SKM-1 treated with dmso at 0.1 percent for 144 hours (cell line): ENCODE data around the gene IP6K3.

Experiments
- DNase-seq: peaks from one replicate; lab custom pipeline; 2025; ENCODE audit not compliant: unreplicated experiment; lab: John Stamatoyannopoulos, UW

Gene IP6K3

GRCh38 chr6:33761922-33762629, 15.4 kb upstream of the IP6K3 start:
- DNase-seq = peak; percentile 48

- DNase-seq = no peak
Measured at GRCh38 chr6:33761581-33761921, 14.8 kb upstream of the IP6K3 start.

DNA sequence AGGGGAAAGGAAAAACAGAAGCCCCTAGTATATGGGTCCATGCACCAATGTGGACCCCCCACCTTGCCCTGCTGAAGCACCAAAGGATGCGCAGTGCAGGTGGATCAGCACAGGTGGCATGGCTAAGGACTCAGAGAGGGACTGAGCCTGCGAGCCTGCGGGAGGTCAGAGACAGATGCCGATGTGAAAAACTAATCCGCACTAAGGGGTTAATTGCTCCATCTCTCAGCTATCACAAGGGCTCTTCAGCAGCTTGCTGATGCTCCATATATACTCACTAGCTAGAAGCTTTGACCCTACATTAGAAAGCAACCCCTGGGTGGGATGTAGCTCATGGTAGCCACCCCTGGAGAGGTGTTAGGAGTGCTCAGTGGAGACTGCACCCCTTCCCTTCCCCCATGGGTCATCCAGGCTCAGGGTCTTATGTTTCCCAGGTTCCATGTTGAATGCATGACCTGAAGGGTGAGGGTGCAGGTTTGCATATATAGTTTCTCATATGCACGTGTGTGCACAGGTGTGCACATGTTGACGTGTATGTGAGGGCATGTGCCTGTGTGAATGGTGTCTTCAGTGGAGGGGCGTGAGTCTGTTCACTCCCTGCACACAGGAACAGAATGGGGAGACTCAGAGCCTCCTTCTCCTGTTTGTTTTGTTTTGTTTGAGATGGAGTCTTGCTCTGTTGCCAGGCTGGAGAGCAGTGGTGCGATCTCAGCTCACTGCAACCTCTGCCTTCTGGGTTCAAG, 13.4 kb upstream of the IP6K3 start:
- no peak for DNase-seq

DNA sequence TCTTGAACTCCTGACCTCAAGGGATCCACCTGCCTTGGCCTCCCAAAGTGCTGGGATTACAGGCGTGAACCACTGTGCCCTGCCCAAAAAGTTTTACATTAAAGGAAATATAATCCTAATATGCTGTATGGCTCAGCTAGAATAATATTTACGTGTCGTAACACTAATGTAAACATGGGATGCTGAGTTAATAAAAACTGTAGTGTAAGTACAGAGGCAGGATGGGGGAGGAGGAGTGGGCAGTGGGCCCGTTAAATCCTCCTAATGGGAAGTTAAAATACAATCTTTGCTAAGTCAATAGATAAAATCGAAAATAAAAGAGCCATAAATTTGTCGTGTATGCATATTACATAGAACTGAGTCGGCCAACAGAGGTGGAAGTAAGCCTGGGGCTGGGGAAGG, 12.1 kb upstream of the IP6K3 start:
- no peak for DNase-seq

DNA sequence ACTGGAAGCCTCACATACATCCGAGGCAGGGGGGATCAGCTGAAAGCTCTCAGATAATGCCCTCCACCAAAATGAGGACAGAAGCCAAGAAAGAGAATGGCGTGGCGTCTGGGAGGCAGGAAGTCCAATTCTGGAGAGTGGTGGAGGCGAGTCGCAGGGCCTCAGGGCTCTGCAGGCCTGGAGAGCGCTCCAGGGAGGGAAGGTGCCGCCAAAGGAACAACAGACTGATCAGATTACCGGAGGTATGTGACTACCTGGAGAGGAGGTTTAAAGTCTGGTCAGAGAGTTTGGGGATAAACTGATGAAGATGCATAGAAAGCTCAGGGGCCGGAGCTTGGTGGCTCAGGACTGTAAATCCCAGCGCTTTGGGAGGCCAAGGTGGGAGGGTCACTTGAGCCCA, 11.2 kb upstream of the IP6K3 start:
- DNase-seq = no peak

- DNase-seq = no peak
Measured at GRCh38 chr6:33757113-33757512, 10.4 kb upstream of the IP6K3 start.

DNA sequence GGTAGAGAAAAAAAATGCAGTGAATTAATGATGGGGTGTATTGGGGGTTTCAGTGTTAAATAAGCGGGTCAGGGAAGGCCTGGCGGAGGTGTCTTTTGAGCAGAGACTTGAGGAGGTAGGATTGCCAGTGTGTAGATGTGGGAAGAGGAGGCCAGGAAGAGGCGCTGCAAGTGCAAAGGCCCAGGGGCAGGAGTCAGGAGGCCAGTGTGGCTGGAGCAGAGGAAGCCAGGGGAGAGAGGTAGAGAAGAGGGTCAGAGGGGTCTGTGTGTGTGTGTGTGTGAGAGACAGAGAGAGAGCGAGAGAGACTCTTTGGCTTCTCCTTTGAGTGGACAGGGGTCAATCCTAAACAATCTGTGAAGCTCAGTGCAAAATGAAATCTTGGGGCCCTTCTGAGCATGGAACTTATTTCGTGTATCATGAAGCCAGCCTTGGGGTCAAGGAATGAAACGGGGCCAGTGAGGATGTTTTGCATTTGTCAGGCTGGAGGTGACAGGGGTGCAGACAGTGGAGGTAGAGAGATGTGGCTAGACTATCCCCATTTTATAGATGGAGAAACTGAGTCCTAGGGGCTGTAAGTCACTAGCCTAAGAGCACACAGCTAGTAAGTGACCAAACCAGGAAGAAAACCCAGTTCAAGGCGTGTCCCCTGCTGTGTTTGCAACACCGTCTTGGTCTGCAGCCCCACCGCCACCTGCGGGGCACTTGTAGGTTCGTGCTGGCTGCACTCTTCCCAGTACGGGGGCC, 9.7 kb upstream of the IP6K3 start:
- no peak for DNase-seq

DNA sequence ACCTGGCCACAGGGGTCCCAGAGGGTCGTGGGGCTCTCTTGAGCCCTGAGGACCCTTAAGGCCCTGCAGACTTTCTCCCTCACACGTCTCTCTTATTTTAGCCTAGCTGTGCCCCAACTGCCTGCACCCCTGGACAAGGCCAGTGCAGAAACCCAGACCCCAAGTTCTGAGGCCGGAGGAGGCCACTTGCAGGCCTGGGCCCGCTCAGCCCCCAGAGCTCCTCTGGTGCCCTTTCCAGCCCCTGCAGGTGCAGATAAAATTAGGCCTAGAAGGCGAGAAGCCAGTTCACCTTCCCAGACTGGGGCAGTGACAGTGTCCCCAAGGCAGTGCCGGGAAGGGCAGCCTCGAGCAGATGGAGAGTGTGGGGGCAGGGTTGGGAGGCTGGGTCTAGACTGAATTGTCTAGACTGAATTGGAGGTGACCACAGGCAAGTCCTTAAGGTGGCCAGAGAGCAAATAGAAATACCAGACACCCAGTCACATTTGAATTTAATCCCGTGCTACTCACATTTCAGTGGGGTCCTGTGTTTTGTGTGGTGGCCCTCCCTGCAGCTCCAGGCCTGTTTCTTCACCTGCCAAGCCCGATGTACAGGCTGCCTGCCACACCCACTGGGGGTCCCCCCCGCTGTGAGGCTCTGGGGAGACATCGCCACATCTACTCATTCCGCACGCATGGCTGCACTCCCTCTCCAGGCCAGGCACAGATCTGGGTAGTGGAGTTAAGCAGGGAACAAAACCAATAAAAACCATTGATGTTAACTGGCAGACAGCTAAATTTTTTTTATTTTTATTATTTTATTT, 8.6 kb upstream of the IP6K3 start:
- DNase-seq = no peak

DNA sequence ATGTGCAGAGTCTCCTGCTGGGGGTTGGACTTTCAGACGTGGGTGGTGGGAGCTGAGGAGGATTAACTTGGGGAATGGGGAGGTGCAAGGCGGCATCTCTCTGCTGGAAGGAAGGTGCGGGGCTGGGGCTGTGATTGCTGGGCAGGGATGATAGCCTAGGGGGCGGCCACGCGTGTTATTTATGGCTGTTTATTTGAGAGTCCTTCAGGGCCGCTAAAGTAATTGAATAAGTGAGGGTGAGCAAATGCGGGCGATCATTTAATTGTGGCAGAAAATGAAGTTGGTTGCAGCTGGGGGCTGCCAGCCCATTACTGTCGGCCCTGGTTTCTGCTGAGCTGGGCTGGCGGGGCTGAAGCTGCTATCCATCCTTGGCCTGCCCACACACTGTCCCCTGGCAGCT, 7.5 kb upstream of the IP6K3 start:
- DNase-seq = no peak

- no peak for DNase-seq
Measured at GRCh38 chr6:33752646-33753015, 5.9 kb upstream of the IP6K3 start.

- DNase-seq = no peak
Measured at GRCh38 chr6:33751771-33752645, 5.3 kb upstream of the IP6K3 start.

DNA sequence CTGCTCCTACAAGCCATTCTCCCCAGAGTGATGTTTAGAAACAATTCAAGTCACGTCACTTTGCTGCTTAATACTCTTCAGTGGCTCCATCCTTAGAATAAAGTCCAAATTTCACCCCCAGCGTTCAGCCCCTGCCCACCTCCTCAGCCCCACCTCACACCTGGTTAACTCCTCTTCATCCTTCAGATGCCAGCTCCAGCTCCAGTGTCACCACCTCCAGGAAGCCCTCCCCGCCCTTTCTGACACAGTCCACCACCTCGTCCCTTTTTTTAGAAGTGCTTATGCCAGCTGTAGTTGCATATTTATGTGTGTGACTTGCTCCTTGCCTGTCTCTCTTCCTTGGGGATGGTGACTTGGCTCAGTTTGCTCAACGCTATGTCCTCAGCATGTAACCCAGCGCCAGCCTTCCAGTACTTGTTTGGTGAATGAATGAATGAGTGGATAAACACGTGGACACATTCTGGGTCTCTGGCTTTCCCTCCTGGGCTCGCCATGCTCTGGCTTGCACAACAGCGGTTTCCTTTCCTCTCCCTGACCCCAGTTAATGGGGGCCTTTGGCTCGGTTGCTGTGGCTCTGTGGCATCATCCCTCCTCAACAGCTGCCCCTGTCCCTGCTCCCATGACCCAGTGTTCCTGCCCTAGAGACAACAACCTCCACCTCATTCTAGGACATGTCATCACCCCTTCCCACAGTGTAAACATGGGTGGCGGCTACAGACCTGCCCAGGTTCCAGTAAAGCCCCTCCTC, 3.7 kb upstream of the IP6K3 start:
- peak; percentile 50 for DNase-seq

GRCh38 chr6:33749401-33749800, 2.7 kb upstream of the IP6K3 start:
- no peak for DNase-seq

- no peak for DNase-seq
Measured at GRCh38 chr6:33748841-33749240, 2.1 kb upstream of the IP6K3 start.

DNA sequence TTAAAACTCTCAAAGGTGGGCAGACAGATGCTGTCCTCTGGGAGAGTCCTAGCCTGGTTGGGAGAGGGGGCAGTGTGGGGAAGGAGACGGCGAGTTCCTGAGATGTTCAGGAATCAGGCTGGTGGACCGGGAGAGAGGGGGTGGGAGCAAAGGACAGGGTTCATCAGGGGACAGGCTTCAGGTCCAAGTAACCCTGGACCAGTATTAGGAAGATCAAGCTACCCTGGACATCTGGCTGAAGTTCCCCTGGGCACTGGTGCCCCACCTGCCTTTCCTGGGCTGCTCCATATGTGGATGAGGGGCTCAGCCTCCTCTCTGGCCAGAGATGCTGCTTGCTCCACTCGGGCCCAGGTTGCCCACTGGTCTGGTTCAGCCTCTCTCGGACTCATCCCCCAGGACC, 1.1 kb upstream of the IP6K3 start:
- DNase-seq = no peak

DNA sequence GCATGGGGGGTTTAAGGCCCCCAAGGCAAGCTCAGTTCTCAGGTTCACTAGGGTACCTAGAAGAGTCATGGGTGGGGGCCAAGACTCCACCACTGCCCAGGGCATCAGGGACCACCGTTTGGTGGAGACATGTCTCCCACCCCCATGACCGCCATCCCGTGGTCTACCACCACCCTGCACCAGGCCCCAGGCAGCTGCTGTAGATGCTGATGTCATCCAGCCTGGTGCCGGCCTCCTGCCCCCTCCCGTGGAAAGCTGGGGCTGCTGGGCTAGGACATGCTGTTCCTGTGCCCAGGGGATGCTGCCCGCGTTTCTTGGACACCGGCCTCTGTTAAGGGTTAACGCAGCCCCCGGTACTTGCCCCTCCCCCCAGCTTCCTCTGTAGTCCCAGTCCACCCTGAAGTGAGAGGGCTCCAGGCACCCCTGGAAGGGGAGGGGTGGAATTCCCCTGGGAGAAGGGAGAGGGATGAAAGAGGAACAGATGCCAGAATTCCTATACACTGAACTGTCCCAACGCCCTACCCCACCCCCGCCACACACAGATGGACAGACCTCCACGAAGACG, 587 bp downstream of the IP6K3 start:
- DNase-seq = no peak

- DNase-seq = no peak
Measured at GRCh38 chr6:33745548-33745947, 1.2 kb downstream of the IP6K3 start.

DNA sequence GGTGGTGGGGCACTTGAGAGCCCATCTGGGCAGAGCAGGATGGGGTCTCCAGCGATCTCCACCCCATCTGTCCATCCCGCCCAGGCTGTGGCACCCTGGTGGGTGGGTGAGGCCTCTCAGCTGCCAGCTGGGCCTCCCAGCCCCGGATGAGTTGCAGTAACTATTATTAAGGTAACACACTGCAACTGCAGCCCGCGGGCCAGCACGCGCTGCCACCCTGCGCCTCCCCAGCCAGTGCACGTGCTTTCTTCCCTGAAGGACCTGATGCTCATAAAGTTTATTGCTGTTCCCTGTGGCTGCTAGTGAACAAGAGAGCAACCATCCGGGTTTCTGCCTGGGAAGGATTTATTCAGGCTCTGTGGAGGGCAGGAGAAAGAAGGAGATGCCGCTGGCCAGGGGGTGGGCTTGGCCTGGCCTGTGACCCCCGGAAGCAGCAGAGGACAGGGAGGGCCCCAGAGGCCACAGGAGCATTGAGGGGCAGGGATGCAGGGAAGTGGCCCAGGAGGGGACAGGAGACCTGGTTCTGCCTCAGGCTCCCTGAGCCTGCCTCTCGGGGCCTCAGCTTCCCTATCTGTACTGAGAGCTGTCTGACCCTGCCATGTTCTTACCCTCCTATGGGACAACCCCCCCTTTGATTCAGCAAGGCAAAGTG, 1.7 kb downstream of the IP6K3 start:
- no peak for DNase-seq
